ENCODE results near the gene FOXP4. TPM values are rescaled to one million over a fixed set of nuclear protein-coding genes. Genes with fewer than 3 reads are reported as not detected.
A peak's percentile ranks its signal among the peaks of the same experiment; 100 is the strongest.

FOXP4 gene
- total and polyA plus RNA-seq, 8 donors, result 7.9 to 70.4 (median 30.7) TPM

DNA sequence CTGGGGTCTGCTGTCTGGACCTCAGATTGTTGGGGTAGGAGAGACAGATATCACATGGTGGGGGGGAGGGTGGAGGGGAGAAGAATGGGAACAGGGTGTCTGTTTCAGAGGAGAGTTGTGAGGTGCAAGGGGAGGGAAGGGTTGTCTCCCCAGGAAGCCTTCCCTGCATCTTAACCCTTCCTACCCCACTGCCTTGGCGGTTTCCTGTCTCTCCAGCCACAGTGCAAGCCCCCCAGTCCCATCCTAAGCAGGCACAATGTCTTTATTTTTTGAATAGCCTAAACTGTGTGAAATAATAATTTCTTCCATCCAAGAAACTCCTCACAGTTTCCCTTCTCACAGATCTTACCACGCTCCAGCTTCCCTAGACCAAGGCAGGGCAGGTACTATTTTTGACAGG, 3.5 kb downstream of the FOXP4 start:
- WGBS, 5 donors, result 44 to 86% (median 59%) methylated on average over 2 of the region's 2 CpGs
- peaks cover 0 to 44% (median 7%) of the 10 kb centered on the region in 3 donors for H3K27me3 ChIP-seq
- TF ChIP-seq EP300 (IDR thresholded peaks at IDR 0.05), result no peak
- TF ChIP-seq POLR2AphosphoS5 (IDR thresholded peaks at IDR 0.05), result no peak
- TF ChIP-seq POLR2A (IDR thresholded peaks at IDR 0.05), result no peak
- TF ChIP-seq, protein P1, sequence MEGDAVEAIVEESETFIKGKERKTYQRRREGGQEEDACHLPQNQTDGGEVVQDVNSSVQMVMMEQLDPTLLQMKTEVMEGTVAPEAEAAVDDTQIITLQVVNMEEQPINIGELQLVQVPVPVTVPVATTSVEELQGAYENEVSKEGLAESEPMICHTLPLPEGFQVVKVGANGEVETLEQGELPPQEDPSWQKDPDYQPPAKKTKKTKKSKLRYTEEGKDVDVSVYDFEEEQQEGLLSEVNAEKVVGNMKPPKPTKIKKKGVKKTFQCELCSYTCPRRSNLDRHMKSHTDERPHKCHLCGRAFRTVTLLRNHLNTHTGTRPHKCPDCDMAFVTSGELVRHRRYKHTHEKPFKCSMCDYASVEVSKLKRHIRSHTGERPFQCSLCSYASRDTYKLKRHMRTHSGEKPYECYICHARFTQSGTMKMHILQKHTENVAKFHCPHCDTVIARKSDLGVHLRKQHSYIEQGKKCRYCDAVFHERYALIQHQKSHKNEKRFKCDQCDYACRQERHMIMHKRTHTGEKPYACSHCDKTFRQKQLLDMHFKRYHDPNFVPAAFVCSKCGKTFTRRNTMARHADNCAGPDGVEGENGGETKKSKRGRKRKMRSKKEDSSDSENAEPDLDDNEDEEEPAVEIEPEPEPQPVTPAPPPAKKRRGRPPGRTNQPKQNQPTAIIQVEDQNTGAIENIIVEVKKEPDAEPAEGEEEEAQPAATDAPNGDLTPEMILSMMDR (IDR thresholded peaks at IDR 0.05), result no peak
- H3K36me3 ChIP-seq, result peaks cover 0 to 32% (median 17%) of the 10 kb centered on the region in 4 donors
- no peak for DNase-seq
- peaks cover 51 to 87% (median 84%) of the 10 kb centered on the region in 4 donors for H3K4me1 ChIP-seq
- H3K27ac ChIP-seq, result peak overlapping the region; percentile 46 to 94 (median 87)
- H3K9me3 ChIP-seq, result no peaks in the 10 kb centered on the region
- intact Hi-C loops (cut with DNase I; ENCODE audit: low total_unique reads), result no loop called here
- peak overlapping the region in 2 of 4 donors; percentile 3 to 99 for H3K4me3 ChIP-seq

DNA sequence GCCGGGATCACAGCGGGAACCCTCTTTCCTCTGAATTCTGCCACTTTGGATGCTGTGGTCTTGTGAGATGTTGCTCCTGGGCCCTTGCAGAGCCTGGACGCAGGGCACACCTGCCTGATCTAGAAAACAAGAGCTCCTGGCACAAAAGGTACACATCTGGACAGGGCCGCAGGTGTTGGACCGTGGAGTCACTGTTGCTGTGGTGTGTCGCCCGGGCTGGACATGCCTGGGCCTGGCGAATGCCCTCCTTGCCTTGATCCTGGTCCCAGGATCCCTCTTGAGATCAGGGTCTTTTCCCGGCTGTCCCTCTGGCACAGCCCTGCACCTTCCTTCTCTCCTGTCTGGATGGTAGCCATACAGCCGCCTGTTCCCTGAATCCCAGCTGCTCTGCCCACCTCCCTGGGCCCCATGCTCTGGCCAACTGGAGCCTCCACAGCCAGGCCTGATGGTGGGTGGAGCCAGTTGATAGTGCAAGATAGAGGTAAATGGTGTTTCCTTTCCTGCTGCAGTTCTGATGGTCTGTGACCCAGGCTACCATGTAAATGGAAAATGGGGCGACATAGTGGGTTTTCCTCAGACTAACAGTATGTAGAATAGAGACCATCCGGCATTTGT, 5.0 kb downstream of the FOXP4 start:
- Histone ChIP-seq H3K27ac (peak overlapping the region; percentile 22 to 88 (median 42)), H3K27me3 (peaks cover 0 to 29% (median 7%) of the 10 kb centered on the region in 3 donors), H3K4me1 (peaks cover 51 to 89% (median 77%) of the 10 kb centered on the region in 4 donors), H3K9me3 (no peaks in the 10 kb centered on the region), H3K36me3 (peaks cover 0 to 32% (median 17%) of the 10 kb centered on the region in 4 donors), H3K4me3 (peak overlapping the region in 1 of 4 donors; percentile 17)
- TF ChIP-seq EP300 (IDR thresholded peaks at IDR 0.05), result no peak
- TF ChIP-seq POLR2AphosphoS5 (IDR thresholded peaks at IDR 0.05), result peak in 1 of 3 donors; percentile 24
- TF ChIP-seq, protein P1 (IDR thresholded peaks at IDR 0.05), result no peak
- peak; percentile 64 to 77 for DNase-seq
- 37 to 68% (median 50%) methylated on average over 10 to 12 of the region's 12 CpGs for WGBS, 5 donors
- intact Hi-C loops (cut with DNase I; ENCODE audit: low total_unique reads), result no loop called here

DNA sequence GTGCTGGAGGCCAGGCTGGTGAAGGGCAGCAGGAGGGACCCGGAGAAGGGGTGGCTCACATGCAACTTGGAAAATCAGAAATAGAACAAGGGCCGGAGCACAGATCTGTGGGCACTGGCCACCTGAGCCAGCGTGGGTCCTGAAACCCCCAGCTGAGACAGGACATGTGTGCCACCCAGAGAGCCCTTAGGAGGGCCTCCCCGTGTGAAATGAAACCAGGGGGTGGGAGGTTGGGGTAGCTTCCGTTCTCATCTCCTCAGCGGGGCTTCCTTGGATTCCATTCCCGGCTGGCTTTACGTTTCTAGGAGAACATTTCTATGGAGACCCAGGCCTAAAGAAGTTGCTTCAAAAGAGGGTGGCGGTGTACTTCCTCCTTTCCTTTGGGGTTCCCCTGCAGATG, 5.7 kb downstream of the FOXP4 start:
- intact Hi-C loops (cut with DNase I; ENCODE audit: low total_unique reads), result no loop called here
- Histone ChIP-seq H3K27ac (no peak overlapping the region), H3K9me3 (no peaks in the 10 kb centered on the region), H3K27me3 (peaks cover 0 to 28% (median 7%) of the 10 kb centered on the region in 3 donors), H3K36me3 (peaks cover 0 to 32% (median 17%) of the 10 kb centered on the region in 4 donors), H3K4me3 (no peak overlapping the region), H3K4me1 (peaks cover 51 to 96% (median 77%) of the 10 kb centered on the region in 4 donors)
- WGBS, 5 donors, result 52 to 79% (median 54%) methylated on average over 9 of the region's 9 CpGs
- DNase-seq, result no peak
- TF ChIP-seq, protein P1 (IDR thresholded peaks at IDR 0.05), result no peak
- TF ChIP-seq POLR2A (IDR thresholded peaks at IDR 0.05) (no peak), EP300 (IDR thresholded peaks at IDR 0.05) (no peak), POLR2AphosphoS5 (IDR thresholded peaks at IDR 0.05) (no peak)

DNA sequence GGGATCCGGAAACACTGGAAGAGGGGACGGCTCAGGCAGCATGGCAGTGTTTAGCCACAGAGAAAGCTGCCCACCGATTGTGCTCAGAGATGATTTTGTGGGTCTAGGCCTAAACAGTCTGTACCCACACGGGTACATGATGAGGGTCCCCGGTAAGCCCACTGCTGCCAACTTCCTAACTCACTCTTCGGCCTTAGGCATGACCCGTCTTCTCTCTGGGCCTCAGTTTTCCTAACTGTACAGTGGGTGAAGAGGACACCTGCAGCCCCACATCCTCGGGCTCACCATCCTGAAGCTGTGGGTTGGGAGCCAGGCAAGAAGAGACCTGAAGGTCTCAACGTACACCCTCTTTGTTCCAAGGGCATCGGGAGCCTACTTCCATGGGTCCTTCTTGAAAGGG, 6.5 kb downstream of the FOXP4 start:
- Histone ChIP-seq H3K36me3 (peaks cover 0 to 32% (median 17%) of the 10 kb centered on the region in 4 donors), H3K4me3 (no peak overlapping the region), H3K27ac (peak overlapping the region in 1 of 5 donors; percentile 10), H3K9me3 (no peaks in the 10 kb centered on the region), H3K4me1 (peaks cover 48 to 98% (median 71%) of the 10 kb centered on the region in 4 donors), H3K27me3 (peaks cover 0 to 19% (median 7%) of the 10 kb centered on the region in 3 donors)
- intact Hi-C loops (cut with DNase I; ENCODE audit: low total_unique reads), result no loop called here
- TF ChIP-seq POLR2AphosphoS5 (IDR thresholded peaks at IDR 0.05) (no peak), EP300 (IDR thresholded peaks at IDR 0.05) (no peak), POLR2A (IDR thresholded peaks at IDR 0.05) (no peak)
- TF ChIP-seq, protein P1 (IDR thresholded peaks at IDR 0.05), result no peak
- WGBS, 5 donors, result 39 to 71% (median 55%) methylated on average over 10 of the region's 10 CpGs
- DNase-seq, result no peak
